Ramos (cell line): ENCODE measurements around the gene FOXM1.

Experiments
- in situ Hi-C: fragments of 300-500 bp; cut with MboI; formaldehyde crosslinking; loops from one replicate; pipeline ENCODE4 v1.14.3; 2022; ENCODE audit warnings: low sequenced_read_pairs; ENCODE audit not compliant: unreplicated experiment

The FOXM1 gene

GRCh38 chr12:2812290-2813213, 64.4 kb downstream of the FOXM1 start, which contains the start of gene ITFG2:
TSS of gene ITFG2 (plus strand) at chr12:2812668. CDS start at chr12:2812761, 93 bp downstream.
- in situ Hi-C loops: no loop called here

DNA sequence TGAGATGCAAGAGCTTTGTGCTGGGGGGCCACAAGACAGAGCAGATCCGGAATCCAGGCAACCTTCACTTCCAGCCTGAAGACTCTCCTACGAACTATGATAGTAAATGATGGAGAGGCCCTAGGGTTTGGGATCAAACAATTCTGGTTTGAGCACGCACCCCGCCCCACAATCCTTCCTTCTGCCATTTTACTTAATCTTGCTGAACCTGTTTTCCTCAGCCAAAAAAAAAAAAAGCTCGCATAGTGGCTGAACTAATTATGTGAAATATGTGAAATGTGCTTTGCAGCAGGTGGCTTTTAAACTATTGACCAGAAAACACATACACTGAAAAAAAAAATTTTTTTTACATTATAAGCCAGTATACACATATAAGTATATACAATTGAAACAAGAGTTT, 65.2 kb downstream of the FOXM1 start:
- in situ Hi-C loops: no loop called here
